ENCODE data around the gene ZNF488. TPM values are rescaled to one million over a fixed set of nuclear protein-coding genes. Genes with fewer than 3 reads are reported as not detected.

The ZNF488 gene
- polyA plus RNA-seq, 1 donor from 2014 or later, result 0.85 TPM

GRCh38 chr10:47366731-47367460, 17.2 kb downstream of the ZNF488 start:
- H3K9ac ChIP-seq (ENCODE audit: low read length), result no peak overlapping the region
- H4K20me1 ChIP-seq (ENCODE audit: insufficient read depth), result no peaks in the 10 kb centered on the region
- no peaks in the 10 kb centered on the region for H3K36me3 ChIP-seq (ENCODE audit: insufficient read depth, low read length)
- no peaks in the 10 kb centered on the region for H3K9me2 ChIP-seq (ENCODE audit: insufficient read depth, low read length)
- no peak overlapping the region for H3K27ac ChIP-seq (ENCODE audit: low read length)
- TF ChIP-seq MXI1 (conservative IDR thresholded peaks at IDR 0.05; ENCODE audit: poor library complexity, severe bottlenecking) (no peak), POLR2AphosphoS5 (IDR thresholded peaks at IDR 0.05) (no peak), RAD21 (conservative IDR thresholded peaks at IDR 0.05) (no peak), TAF1 (IDR thresholded peaks at IDR 0.05; ENCODE audit: low read depth) (no peak), EP300 (conservative IDR thresholded peaks at IDR 0.05; ENCODE audit: poor library complexity, severe bottlenecking) (no peak), SMC3 (conservative IDR thresholded peaks at IDR 0.05; ENCODE audit: poor library complexity) (no peak), EZH2 (IDR thresholded peaks at IDR 0.05; ENCODE audit: borderline replicate concordance, insufficient read depth, low read length, poor library complexity, severe bottlenecking) (no peak), REST (IDR thresholded peaks at IDR 0.05; ENCODE audit: borderline replicate concordance) (no peak)
- TF ChIP-seq, protein P1, sequence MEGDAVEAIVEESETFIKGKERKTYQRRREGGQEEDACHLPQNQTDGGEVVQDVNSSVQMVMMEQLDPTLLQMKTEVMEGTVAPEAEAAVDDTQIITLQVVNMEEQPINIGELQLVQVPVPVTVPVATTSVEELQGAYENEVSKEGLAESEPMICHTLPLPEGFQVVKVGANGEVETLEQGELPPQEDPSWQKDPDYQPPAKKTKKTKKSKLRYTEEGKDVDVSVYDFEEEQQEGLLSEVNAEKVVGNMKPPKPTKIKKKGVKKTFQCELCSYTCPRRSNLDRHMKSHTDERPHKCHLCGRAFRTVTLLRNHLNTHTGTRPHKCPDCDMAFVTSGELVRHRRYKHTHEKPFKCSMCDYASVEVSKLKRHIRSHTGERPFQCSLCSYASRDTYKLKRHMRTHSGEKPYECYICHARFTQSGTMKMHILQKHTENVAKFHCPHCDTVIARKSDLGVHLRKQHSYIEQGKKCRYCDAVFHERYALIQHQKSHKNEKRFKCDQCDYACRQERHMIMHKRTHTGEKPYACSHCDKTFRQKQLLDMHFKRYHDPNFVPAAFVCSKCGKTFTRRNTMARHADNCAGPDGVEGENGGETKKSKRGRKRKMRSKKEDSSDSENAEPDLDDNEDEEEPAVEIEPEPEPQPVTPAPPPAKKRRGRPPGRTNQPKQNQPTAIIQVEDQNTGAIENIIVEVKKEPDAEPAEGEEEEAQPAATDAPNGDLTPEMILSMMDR (IDR thresholded peaks at IDR 0.05; ENCODE audit: poor library complexity, severe bottlenecking), result no peak
- H3K9me3 ChIP-seq (ENCODE audit: low read length), result no peaks in the 10 kb centered on the region
- H3K4me3 ChIP-seq (ENCODE audit: low read length), result no peak overlapping the region
- no peak overlapping the region for H2AFZ ChIP-seq (ENCODE audit: low read depth, low read length)
- H3K27me3 ChIP-seq (ENCODE audit: insufficient read depth, low read depth, low read length), result no peaks in the 10 kb centered on the region
- H3K4me2 ChIP-seq (ENCODE audit: low read length), result no peak overlapping the region
- no peaks in the 10 kb centered on the region for H3F3A ChIP-seq (ENCODE audit: insufficient read depth, low read length, poor library complexity, severe bottlenecking)
- no peaks in the 10 kb centered on the region for H3K79me2 ChIP-seq (replicated peaks; ENCODE audit: insufficient read depth, low read length)

DNA sequence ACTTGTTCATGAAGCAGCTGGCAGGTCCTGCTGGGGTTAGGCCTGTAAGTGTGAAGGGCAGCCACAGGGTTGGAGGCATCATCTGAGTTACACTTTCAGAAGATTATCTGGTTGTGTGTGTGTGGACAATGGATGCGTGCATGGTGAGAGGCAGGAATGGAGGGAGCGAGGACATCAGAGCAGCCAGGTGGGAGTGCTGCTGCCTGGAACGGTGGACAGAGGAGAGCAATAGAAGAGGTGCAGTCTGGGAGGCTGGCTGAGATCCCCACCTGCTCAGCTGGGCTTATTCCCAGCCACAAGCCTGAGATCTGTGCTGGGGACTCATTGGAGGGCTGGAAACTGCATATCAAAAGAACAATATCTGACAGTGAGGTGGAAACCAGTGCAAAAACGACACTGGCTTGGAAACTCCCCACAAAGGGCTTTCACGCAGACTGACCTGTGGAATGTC, 17.9 kb downstream of the ZNF488 start:
- no peak overlapping the region for H3K4me2 ChIP-seq (ENCODE audit: low read length)
- no peaks in the 10 kb centered on the region for H3K9me3 ChIP-seq (ENCODE audit: low read length)
- no peak overlapping the region for H3K4me3 ChIP-seq (ENCODE audit: low read length)
- H3K27ac ChIP-seq (ENCODE audit: low read length), result no peak overlapping the region
- H3K36me3 ChIP-seq (ENCODE audit: insufficient read depth, low read length), result no peaks in the 10 kb centered on the region
- no peaks in the 10 kb centered on the region for H3K9me2 ChIP-seq (ENCODE audit: insufficient read depth, low read length)
- no peaks in the 10 kb centered on the region for H3F3A ChIP-seq (ENCODE audit: insufficient read depth, low read length, poor library complexity, severe bottlenecking)
- no peak for TF ChIP-seq SMC3 (conservative IDR thresholded peaks at IDR 0.05; ENCODE audit: poor library complexity)
- TF ChIP-seq, protein P1 (IDR thresholded peaks at IDR 0.05; ENCODE audit: poor library complexity, severe bottlenecking), result no peak
- TF ChIP-seq EZH2 (IDR thresholded peaks at IDR 0.05; ENCODE audit: borderline replicate concordance, insufficient read depth, low read length, poor library complexity, severe bottlenecking), result no peak
- no peak for TF ChIP-seq EP300 (conservative IDR thresholded peaks at IDR 0.05; ENCODE audit: poor library complexity, severe bottlenecking)
- TF ChIP-seq RAD21 (conservative IDR thresholded peaks at IDR 0.05), result no peak
- H2AFZ ChIP-seq (ENCODE audit: low read depth, low read length), result no peak overlapping the region
- no peak overlapping the region for H3K9ac ChIP-seq (ENCODE audit: low read length)
- no peaks in the 10 kb centered on the region for H4K20me1 ChIP-seq (ENCODE audit: insufficient read depth)
- H3K27me3 ChIP-seq (ENCODE audit: insufficient read depth, low read depth, low read length), result no peaks in the 10 kb centered on the region
- H3K79me2 ChIP-seq (replicated peaks; ENCODE audit: insufficient read depth, low read length), result no peaks in the 10 kb centered on the region

All from neural cell (in vitro differentiated cells).